GM23248 (cell line): ENCODE data around the gene PTPN7. TPM values are rescaled to one million over a fixed set of nuclear protein-coding genes. Genes with fewer than 3 reads are reported as not detected.

Experiments used
- DNase-seq: peaks from one replicate; pipeline ENCODE4 v3.0.0-alpha.2; 2015
- H2AFZ ChIP-seq: fragments of 200-600 bp; sonication (generic); 2 replicates; pipeline ENCODE4 v1.6.1; 2016; ENCODE audit warnings: antibody characterized with exemption
- H3F3A ChIP-seq: fragments of 200-600 bp; sonication (generic); 2 replicates; pipeline ENCODE4 v1.6.1; 2016; ENCODE audit warnings: mild to moderate bottlenecking, antibody characterized with exemption, mixed run types; ENCODE audit not compliant: insufficient read depth
- H3K27ac ChIP-seq: fragments of 200-600 bp; sonication (generic); 2 replicates; pipeline ENCODE4 v1.5.1; 2016; ENCODE audit warnings: mild to moderate bottlenecking
- H3K27me3 ChIP-seq: fragments of 200-600 bp; sonication (generic); replicated peaks from 2 replicates; pipeline ENCODE4 v1.6.1; 2016; ENCODE audit warnings: mild to moderate bottlenecking; ENCODE audit not compliant: insufficient read depth
- H3K36me3 ChIP-seq: fragments of 200-600 bp; sonication (generic); 2 replicates; pipeline ENCODE4 v1.6.1; 2016; ENCODE audit warnings: low read depth, mild to moderate bottlenecking
- H3K4me1 ChIP-seq: fragments of 200-600 bp; sonication (generic); 2 replicates; pipeline ENCODE4 v1.6.1; 2016; ENCODE audit warnings: mild to moderate bottlenecking; ENCODE audit not compliant: insufficient read depth
- H3K4me2 ChIP-seq: fragments of 200-600 bp; sonication (generic); one replicate; pipeline ENCODE4 v1.6.1; 2016; ENCODE audit warnings: mild to moderate bottlenecking; ENCODE audit not compliant: unreplicated experiment
- H3K4me3 ChIP-seq: fragments of 200-600 bp; sonication (generic); 2 replicates; pipeline ENCODE4 v1.5.1; 2016; ENCODE audit warnings: mild to moderate bottlenecking
- H3K79me2 ChIP-seq: fragments of 200-600 bp; sonication (generic); 2 replicates; pipeline ENCODE4 v1.6.1; 2016; ENCODE audit warnings: mild to moderate bottlenecking; ENCODE audit not compliant: insufficient read depth
- H3K9ac ChIP-seq: fragments of 200-600 bp; sonication (generic); 2 replicates; pipeline ENCODE4 v1.6.1; 2016; ENCODE audit warnings: mild to moderate bottlenecking
- H3K9me2 ChIP-seq: fragments of 200-600 bp; sonication (generic); 2 replicates; pipeline ENCODE4 v1.6.1; 2016; ENCODE audit warnings: mixed run types, mild to moderate bottlenecking, moderate library complexity; ENCODE audit not compliant: insufficient read depth
- H3K9me3 ChIP-seq: fragments of 200-600 bp; sonication (generic); one replicate; pipeline ENCODE4 v1.6.1; 2017; ENCODE audit warnings: low read depth
- H4K20me1 ChIP-seq: fragments of 200-600 bp; sonication (generic); 2 replicates; pipeline ENCODE4 v1.6.0; 2016; ENCODE audit not compliant: insufficient read depth
- EZH2 ChIP-seq: fragments of 200-600 bp; sonication (generic); IDR thresholded peaks from 2 replicates; pipeline ENCODE4 v1.6.1; 2018; ENCODE audit warnings: antibody characterized with exemption, mild to moderate bottlenecking; ENCODE audit not compliant: insufficient read depth, poor library complexity, severe bottlenecking
- EZH2phosphoT487 ChIP-seq: fragments of 200-600 bp; sonication (generic); IDR thresholded peaks from 2 replicates; pipeline ENCODE4 v1.6.1; 2018; ENCODE audit warnings: antibody characterized with exemption, moderate library complexity, mild to moderate bottlenecking, low read depth; ENCODE audit not compliant: insufficient read depth
- WGBS, 2 experiments: methylation state at CpG; one replicate each; pipeline ENCODE4 v1.1.6; 2015 to 2017; ENCODE audit warnings: low lambda C conversion rate in 2 of 2, low coverage in 1 of 2; ENCODE audit errors: missing lambda C conversion rate in 2 of 2; 5-methylcytosine and 5-hydroxymethylcytosine counted together
- in situ Hi-C: fragments of 300-500 bp; cut with MboI; formaldehyde crosslinking; loops from 2 replicates; pipeline ENCODE4 v1.15.0; 2020
- polyA plus RNA-seq: library from polyadenylated mRNA; unstranded; fragments of >200 nt; fragmentation: Nextera tagmentation; extraction: Ambion mirVana; gene quantifications from 2 replicates; pipeline ENCODE4 v1.2.1, GENCODE V29; 2016
- total RNA-seq: library from RNA; depleted of rRNA; stranded (reverse); fragments of >200 nt; shearing (Covaris generic); gene quantifications from 2 replicates; pipeline ENCODE4 v1.2.3, GENCODE V29; 2014

The PTPN7 gene
- total and polyA plus RNA-seq, 2 experiments from 2014 or later, result not detected

DNA sequence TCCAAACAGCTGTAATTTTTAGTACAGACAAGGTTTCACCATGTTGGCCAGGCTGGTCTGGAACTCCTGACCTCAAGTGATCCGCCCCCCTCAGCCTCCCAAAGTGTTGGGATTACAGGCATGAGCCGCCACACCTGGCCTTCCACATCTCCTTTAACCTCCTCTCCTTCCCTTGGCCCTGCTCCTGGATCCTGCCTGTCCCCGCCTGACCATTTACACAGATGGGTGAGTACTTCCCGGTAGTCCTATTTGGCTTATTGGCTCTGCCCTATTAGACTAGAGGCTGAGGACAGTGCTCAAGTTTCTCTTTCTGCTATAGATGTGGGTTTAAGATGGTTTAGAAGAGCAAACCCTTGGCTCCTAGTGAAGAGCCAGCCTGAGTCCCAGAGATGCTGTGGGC lies 7.1 kb downstream of the PTPN7 start:
- WGBS, 2 experiments, result 69 to 73% methylated on average over 4 of the region's 4 CpGs
- in situ Hi-C loops, result no loop called here
- no peak for TF ChIP-seq EZH2
- no peak for TF ChIP-seq EZH2phosphoT487

GRCh38 chr1:202152399-202152798 lies 8.0 kb downstream of the PTPN7 start:
- no peak overlapping the region for H3K4me3 ChIP-seq
- no peaks in the 10 kb centered on the region for H3K9me2 ChIP-seq
- 86 to 87% methylated on average over 10 of the region's 10 CpGs for WGBS, 2 experiments
- H3F3A ChIP-seq, result no peaks in the 10 kb centered on the region
- H2AFZ ChIP-seq, result no peak overlapping the region
- H3K27ac ChIP-seq, result no peak overlapping the region
- 0 out of 2 replicates have a peak, but pooled peaks cover 3% of the 10 kb centered on the region for H3K4me1 ChIP-seq
- in situ Hi-C loops, result no loop called here
- no peaks in the 10 kb centered on the region for H3K36me3 ChIP-seq
- 0 out of 2 replicates have a peak, but pooled peaks cover 5% of the 10 kb centered on the region for H3K27me3 ChIP-seq
- no peaks in the 10 kb centered on the region for H3K9me3 ChIP-seq
- no peaks in the 10 kb centered on the region for H4K20me1 ChIP-seq
- H3K4me2 ChIP-seq, result no peak overlapping the region
- DNase-seq, result no peak
- H3K9ac ChIP-seq, result no peak overlapping the region
- no peaks in the 10 kb centered on the region for H3K79me2 ChIP-seq
- TF ChIP-seq EZH2 (no peak), EZH2phosphoT487 (no peak)

More for the DNA sequence above, 7.1 kb downstream of the PTPN7 start:
- Histone ChIP-seq H3K79me2 (no peaks in the 10 kb centered on the region), H3K27ac (no peak overlapping the region), H3K4me1 (0 out of 2 replicates have a peak, but pooled peaks cover 3% of the 10 kb centered on the region), H3F3A (no peaks in the 10 kb centered on the region), H3K36me3 (no peaks in the 10 kb centered on the region), H3K9me3 (no peaks in the 10 kb centered on the region), H3K27me3 (0 out of 2 replicates have a peak, but pooled peaks cover 5% of the 10 kb centered on the region), H3K9ac (no peak overlapping the region), H2AFZ (no peak overlapping the region), H4K20me1 (no peaks in the 10 kb centered on the region), H3K4me3 (no peak overlapping the region), H3K9me2 (no peaks in the 10 kb centered on the region), H3K4me2 (no peak overlapping the region)
- no peak for DNase-seq

DNA sequence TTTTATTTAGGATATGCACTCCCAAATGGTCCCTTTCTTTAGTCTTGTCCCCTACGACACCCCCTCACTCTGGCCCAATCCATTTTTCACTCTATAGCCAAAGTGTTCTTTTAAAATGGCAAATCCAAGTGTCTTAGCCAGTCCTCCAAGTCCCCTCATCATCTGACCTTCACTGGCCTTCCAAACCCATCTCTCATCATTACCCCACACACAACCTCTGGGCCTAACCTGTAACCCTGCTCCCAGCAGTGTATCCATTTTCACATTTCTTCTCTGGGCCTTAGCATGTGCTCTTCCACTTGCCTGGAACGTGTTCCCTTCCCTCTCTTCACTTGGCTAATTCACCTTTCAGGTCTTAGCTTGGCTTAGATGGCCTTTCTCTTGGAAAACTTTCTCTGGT lies 9.4 kb downstream of the PTPN7 start:
- Histone ChIP-seq H3K9me3 (no peaks in the 10 kb centered on the region), H3F3A (no peaks in the 10 kb centered on the region), H3K4me2 (no peak overlapping the region), H3K27me3 (0 out of 2 replicates have a peak, but pooled peaks cover 5% of the 10 kb centered on the region), H3K4me3 (no peak overlapping the region), H3K9ac (no peak overlapping the region), H3K36me3 (no peaks in the 10 kb centered on the region), H4K20me1 (no peaks in the 10 kb centered on the region), H3K4me1 (0 out of 2 replicates have a peak, but pooled peaks cover 3% of the 10 kb centered on the region), H3K79me2 (no peaks in the 10 kb centered on the region), H3K27ac (no peak overlapping the region), H2AFZ (no peak overlapping the region), H3K9me2 (no peaks in the 10 kb centered on the region)
- in situ Hi-C loops, result no loop called here
- DNase-seq, result no peak
- WGBS, 2 experiments, result 63 to 68% methylated on average over 2 of the region's 2 CpGs
- TF ChIP-seq EZH2 (no peak), EZH2phosphoT487 (no peak)

DNA sequence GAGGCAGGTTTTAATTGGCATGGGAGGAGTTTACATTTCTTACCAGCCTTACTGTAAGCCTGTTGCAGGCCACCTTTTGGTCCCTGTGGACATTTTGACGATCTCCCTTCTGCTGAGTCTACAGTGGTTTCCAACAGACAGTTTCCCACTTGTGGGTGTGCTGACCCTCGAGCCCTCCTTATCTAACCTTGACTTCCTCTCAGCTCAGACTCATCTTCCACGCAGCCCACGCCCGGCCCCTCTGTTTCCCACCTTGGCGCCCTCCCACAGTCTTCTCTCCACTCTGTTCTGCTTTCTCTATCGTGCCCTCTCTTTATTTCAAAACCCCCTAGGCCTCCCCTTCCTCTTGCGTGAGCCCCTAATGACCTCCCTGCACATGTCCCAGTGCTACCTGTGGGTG lies 9.8 kb downstream of the PTPN7 start:
- Histone ChIP-seq H2AFZ (no peak overlapping the region), H3K79me2 (no peaks in the 10 kb centered on the region), H3K27ac (no peak overlapping the region), H3K9me2 (no peaks in the 10 kb centered on the region), H4K20me1 (no peaks in the 10 kb centered on the region), H3K36me3 (no peaks in the 10 kb centered on the region), H3F3A (no peaks in the 10 kb centered on the region), H3K4me3 (no peak overlapping the region), H3K9me3 (no peaks in the 10 kb centered on the region), H3K4me1 (0 out of 2 replicates have a peak, but pooled peaks cover 3% of the 10 kb centered on the region), H3K27me3 (0 out of 2 replicates have a peak, but pooled peaks cover 5% of the 10 kb centered on the region), H3K9ac (no peak overlapping the region), H3K4me2 (no peak overlapping the region)
- DNase-seq, result no peak
- 85 to 90% methylated on average over 8 of the region's 8 CpGs for WGBS, 2 experiments
- in situ Hi-C loops, result no loop called here
- TF ChIP-seq EZH2 (no peak), EZH2phosphoT487 (no peak)
